Nucleus accumbens (tissue), 56 donors: ENCODE measurements around the gene MYO7A.

Experiments
- DNase-seq, 56 donors: peaks; one replicate each; lab custom pipeline; 2025; lab: John Stamatoyannopoulos, UW

MYO7A gene

GRCh38 chr11:77193167-77193566, 65.1 kb downstream of the MYO7A start:
- no peak for DNase-seq

GRCh38 chr11:77193911-77194830, 66.1 kb downstream of the MYO7A start:
- no peak for DNase-seq

- no peak for DNase-seq
Measured at GRCh38 chr11:77195071-77195755, 67.2 kb downstream of the MYO7A start.

GRCh38 chr11:77196961-77197360, 68.9 kb downstream of the MYO7A start:
- DNase-seq, result no peak

- DNase-seq, result no peak
Measured at GRCh38 chr11:77197626-77198320, 69.7 kb downstream of the MYO7A start.

GRCh38 chr11:77198440-77198849, 70.4 kb downstream of the MYO7A start:
- DNase-seq, result no peak

GRCh38 chr11:77199137-77199745, 71.2 kb downstream of the MYO7A start:
- DNase-seq, result no peak

- no peak for DNase-seq
Measured at GRCh38 chr11:77200351-77201268, 72.6 kb downstream of the MYO7A start.

GRCh38 chr11:77201370-77201769, 73.3 kb downstream of the MYO7A start:
- DNase-seq, result no peak

- DNase-seq, result no peak
Measured at GRCh38 chr11:77201991-77202841, 74.2 kb downstream of the MYO7A start.

- DNase-seq, result no peak
Measured at GRCh38 chr11:77202941-77203900, 75.2 kb downstream of the MYO7A start.

GRCh38 chr11:77203901-77204753, 76.1 kb downstream of the MYO7A start:
- DNase-seq, result no peak

- DNase-seq, result no peak
Measured at GRCh38 chr11:77204754-77205466, 76.9 kb downstream of the MYO7A start.

GRCh38 chr11:77205467-77206263, 77.6 kb downstream of the MYO7A start:
- DNase-seq, result no peak
